ENCODE results near the gene TMIGD1.

The TMIGD1 gene

DNA sequence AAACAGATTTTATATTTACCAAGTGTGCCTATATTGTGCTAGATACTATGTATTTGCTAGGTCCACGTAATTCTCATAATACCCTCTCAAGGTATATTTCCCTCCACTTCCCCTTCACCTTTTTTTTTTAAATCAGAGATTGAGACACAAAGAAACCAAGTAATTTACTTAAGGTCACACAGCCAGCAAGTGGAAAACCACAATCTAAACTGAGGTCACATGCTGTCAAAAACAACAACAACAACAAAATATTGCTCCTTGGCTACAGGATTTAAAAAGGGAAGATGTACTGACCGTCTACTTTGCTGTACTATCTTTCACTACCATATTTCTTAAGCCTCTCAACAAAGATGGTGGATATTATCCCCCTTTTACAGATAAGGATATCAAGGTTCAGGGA is 57.9 kb downstream of the TMIGD1 start:
- no peak overlapping the region for H3K27ac ChIP-seq (ENCODE audit: low read length, poor library complexity, severe bottlenecking)
- no peak overlapping the region for H2AFZ ChIP-seq (ENCODE audit: low read depth, low read length)
- no peak for DNase-seq
- peaks cover 10 to 85% of the 10 kb centered on the region in 2 experiments for H3K36me3 ChIP-seq (ENCODE audit: control insufficient read depth in 1 of 2, insufficient read depth in 2 of 2, low read depth in 1 of 2, low read length in 2 of 2)
- no peak overlapping the region for H3K4me2 ChIP-seq (ENCODE audit: low read length, poor library complexity, severe bottlenecking)
- WGBS, result 88% methylated on average over 1 of the region's 2 CpGs
- H3K9me3 ChIP-seq (ENCODE audit: control insufficient read depth, low read length), result no peaks in the 10 kb centered on the region
- peaks cover 7% of the 10 kb centered on the region for H3K4me1 ChIP-seq (ENCODE audit: control insufficient read depth, insufficient read depth, low read depth, low read length)
- H3K27me3 ChIP-seq (ENCODE audit: control insufficient read depth in 1 of 2, insufficient read depth in 1 of 2, low read length in 2 of 2), result no peaks in the 10 kb centered on the region
- H3K4ac ChIP-seq (ENCODE audit: low read depth in 1 of 2, low read length in 2 of 2), result no peak overlapping the region
- no peak overlapping the region for H2AK5ac ChIP-seq (ENCODE audit: low read length, severe bottlenecking)
- no peak overlapping the region for H2BK120ac ChIP-seq (ENCODE audit: low read depth, low read length)
- H3K14ac ChIP-seq (ENCODE audit: low read length in 2 of 2), result no peak overlapping the region
- no peak overlapping the region for H3K18ac ChIP-seq (ENCODE audit: low read depth in 1 of 2, low read length in 2 of 2)
- H4K8ac ChIP-seq (ENCODE audit: low read length), result no peak overlapping the region
- H3K9ac ChIP-seq (ENCODE audit: low read length), result no peak overlapping the region
- no peak overlapping the region for H4K91ac ChIP-seq (ENCODE audit: low read length)
- no peak overlapping the region for H2BK5ac ChIP-seq (ENCODE audit: low read depth, low read length, poor library complexity, severe bottlenecking)
- H2BK12ac ChIP-seq (ENCODE audit: low read length in 2 of 2), result no peak overlapping the region
- H3K4me3 ChIP-seq (ENCODE audit: insufficient read depth in 1 of 2, low read depth in 1 of 2, low read length in 2 of 2), result no peak overlapping the region
- H3K79me1 ChIP-seq (replicated peaks; ENCODE audit: low read length, poor library complexity, severe bottlenecking), result peaks cover 7% of the 10 kb centered on the region
- H2BK15ac ChIP-seq (ENCODE audit: low read depth, poor library complexity, severe bottlenecking), result no peak overlapping the region
- no peak overlapping the region for H3K23ac ChIP-seq (ENCODE audit: low read length in 2 of 2)

DNA sequence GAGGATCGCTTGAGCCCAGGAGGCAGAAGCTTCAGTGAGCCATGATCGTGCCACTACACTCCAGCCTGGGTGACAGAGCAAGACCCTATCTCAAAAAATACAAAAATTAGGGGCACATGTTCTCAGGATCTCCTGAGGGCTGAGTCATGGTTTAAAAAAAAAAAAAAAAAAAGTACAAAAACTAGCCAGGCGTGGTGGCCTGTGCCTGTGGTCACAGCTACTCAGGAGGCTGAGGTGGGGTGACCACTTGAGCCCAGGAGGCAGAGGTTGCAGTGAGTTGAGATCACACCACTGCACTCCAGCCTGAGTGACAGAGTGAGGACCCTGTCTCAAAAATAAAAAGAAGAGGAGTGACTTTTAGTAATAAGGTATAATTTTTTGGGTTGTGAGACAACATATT is 59.0 kb downstream of the TMIGD1 start:
- Histone ChIP-seq H2BK12ac (ENCODE audit: low read length in 2 of 2) (no peak overlapping the region), H2AFZ (ENCODE audit: low read depth, low read length) (no peak overlapping the region), H3K4me2 (ENCODE audit: low read length, poor library complexity, severe bottlenecking) (no peak overlapping the region), H2BK15ac (ENCODE audit: low read depth, poor library complexity, severe bottlenecking) (no peak overlapping the region), H3K23ac (ENCODE audit: low read length in 2 of 2) (no peak overlapping the region), H3K27me3 (ENCODE audit: control insufficient read depth in 1 of 2, insufficient read depth in 1 of 2, low read length in 2 of 2) (no peaks in the 10 kb centered on the region), H3K4ac (ENCODE audit: low read depth in 1 of 2, low read length in 2 of 2) (no peak overlapping the region), H4K91ac (ENCODE audit: low read length) (no peak overlapping the region), H4K8ac (ENCODE audit: low read length) (no peak overlapping the region), H3K79me1 (replicated peaks; ENCODE audit: low read length, poor library complexity, severe bottlenecking) (peaks cover 5% of the 10 kb centered on the region), H3K14ac (ENCODE audit: low read length in 2 of 2) (no peak overlapping the region), H3K4me1 (ENCODE audit: control insufficient read depth, insufficient read depth, low read depth, low read length) (peaks cover 7% of the 10 kb centered on the region), H3K9ac (ENCODE audit: low read length) (no peak overlapping the region), H3K9me3 (ENCODE audit: control insufficient read depth, low read length) (no peaks in the 10 kb centered on the region), H2BK5ac (ENCODE audit: low read depth, low read length, poor library complexity, severe bottlenecking) (no peak overlapping the region), H3K36me3 (ENCODE audit: control insufficient read depth in 1 of 2, insufficient read depth in 2 of 2, low read depth in 1 of 2, low read length in 2 of 2) (peaks cover 6 to 84% of the 10 kb centered on the region in 2 experiments), H3K18ac (ENCODE audit: low read depth in 1 of 2, low read length in 2 of 2) (no peak overlapping the region), H3K27ac (ENCODE audit: low read length, poor library complexity, severe bottlenecking) (no peak overlapping the region), H2AK5ac (ENCODE audit: low read length, severe bottlenecking) (no peak overlapping the region), H2BK120ac (ENCODE audit: low read depth, low read length) (no peak overlapping the region), H3K4me3 (ENCODE audit: insufficient read depth in 1 of 2, low read depth in 1 of 2, low read length in 2 of 2) (no peak overlapping the region)
- WGBS, result 90% methylated on average over 3 of the region's 3 CpGs
- no peak for DNase-seq

DNA sequence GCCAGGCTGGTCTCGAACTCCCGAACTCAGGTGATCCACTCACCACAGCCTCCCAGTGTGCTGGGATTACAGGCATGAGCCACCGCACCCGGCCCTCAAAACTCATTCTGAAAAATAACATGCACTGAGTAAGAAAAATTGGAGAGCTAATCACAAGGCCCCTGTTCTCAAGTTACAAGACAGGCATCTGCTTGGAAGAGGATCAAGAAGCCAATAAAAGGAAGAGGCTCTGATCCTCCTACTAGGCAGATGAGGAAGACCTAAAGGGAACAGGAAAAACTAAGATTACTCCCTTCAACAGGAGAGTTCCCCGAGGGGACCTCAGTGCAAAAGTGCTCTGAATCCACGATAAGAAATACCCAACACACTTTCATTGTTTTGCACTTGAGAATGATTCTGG is 60.5 kb downstream of the TMIGD1 start:
- no peak overlapping the region for H2BK5ac ChIP-seq (ENCODE audit: low read depth, low read length, poor library complexity, severe bottlenecking)
- no peak overlapping the region for H2AFZ ChIP-seq (ENCODE audit: low read depth, low read length)
- WGBS, result 100% methylated on average over 3 of the region's 6 CpGs
- no peak overlapping the region for H4K8ac ChIP-seq (ENCODE audit: low read length)
- H4K91ac ChIP-seq (ENCODE audit: low read length), result no peak overlapping the region
- no peak overlapping the region for H3K23ac ChIP-seq (ENCODE audit: low read length in 2 of 2)
- H3K27me3 ChIP-seq (ENCODE audit: control insufficient read depth in 1 of 2, insufficient read depth in 1 of 2, low read length in 2 of 2), result no peaks in the 10 kb centered on the region
- H2BK120ac ChIP-seq (ENCODE audit: low read depth, low read length), result no peak overlapping the region
- no peak overlapping the region for H3K4ac ChIP-seq (ENCODE audit: low read depth in 1 of 2, low read length in 2 of 2)
- H3K4me1 ChIP-seq (ENCODE audit: control insufficient read depth, insufficient read depth, low read depth, low read length), result peaks cover 7% of the 10 kb centered on the region
- no peak for DNase-seq
- peak overlapping the region; percentile 18 for H3K27ac ChIP-seq (ENCODE audit: low read length, poor library complexity, severe bottlenecking)
- H3K36me3 ChIP-seq (ENCODE audit: control insufficient read depth in 1 of 2, insufficient read depth in 2 of 2, low read depth in 1 of 2, low read length in 2 of 2), result peaks cover 5 to 78% of the 10 kb centered on the region in 2 experiments
- peaks cover 5% of the 10 kb centered on the region for H3K79me1 ChIP-seq (replicated peaks; ENCODE audit: low read length, poor library complexity, severe bottlenecking)
- H2BK15ac ChIP-seq (ENCODE audit: low read depth, poor library complexity, severe bottlenecking), result no peak overlapping the region
- H3K9me3 ChIP-seq (ENCODE audit: control insufficient read depth, low read length), result no peaks in the 10 kb centered on the region
- no peak overlapping the region for H2BK12ac ChIP-seq (ENCODE audit: low read length in 2 of 2)
- no peak overlapping the region for H3K9ac ChIP-seq (ENCODE audit: low read length)
- no peak overlapping the region for H3K4me2 ChIP-seq (ENCODE audit: low read length, poor library complexity, severe bottlenecking)
- H3K14ac ChIP-seq (ENCODE audit: low read length in 2 of 2), result no peak overlapping the region
- H2AK5ac ChIP-seq (ENCODE audit: low read length, severe bottlenecking), result no peak overlapping the region
- H3K4me3 ChIP-seq (ENCODE audit: insufficient read depth in 1 of 2, low read depth in 1 of 2, low read length in 2 of 2), result no peak overlapping the region
- H3K18ac ChIP-seq (ENCODE audit: low read depth in 1 of 2, low read length in 2 of 2), result no peak overlapping the region

DNA sequence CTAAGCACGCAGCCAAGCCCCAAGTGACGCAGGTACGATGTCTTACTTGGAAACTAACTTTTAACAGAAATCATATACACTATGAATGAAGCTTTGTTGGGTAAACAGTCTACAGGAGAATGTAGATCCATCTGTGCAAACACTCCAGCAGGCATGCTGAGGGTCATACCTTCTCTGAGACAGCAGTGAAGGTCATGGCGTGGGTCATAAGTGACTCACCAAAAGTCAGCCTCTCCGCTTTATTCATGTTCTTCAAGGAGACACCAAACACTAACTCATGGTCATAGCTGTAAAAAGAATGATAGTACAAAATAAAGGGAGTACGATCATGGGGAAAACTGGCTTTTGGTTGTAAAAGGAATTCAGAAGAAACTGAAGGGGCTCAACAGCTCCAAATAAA is 62.8 kb downstream of the TMIGD1 start:
- Histone ChIP-seq H3K4ac (ENCODE audit: low read depth in 1 of 2, low read length in 2 of 2) (no peak overlapping the region), H3K27me3 (ENCODE audit: control insufficient read depth in 1 of 2, insufficient read depth in 1 of 2, low read length in 2 of 2) (no peaks in the 10 kb centered on the region), H2AFZ (ENCODE audit: low read depth, low read length) (no peak overlapping the region), H2BK120ac (ENCODE audit: low read depth, low read length) (no peak overlapping the region), H3K4me3 (ENCODE audit: insufficient read depth in 1 of 2, low read depth in 1 of 2, low read length in 2 of 2) (no peak overlapping the region), H3K27ac (ENCODE audit: low read length, poor library complexity, severe bottlenecking) (peak overlapping the region; percentile 81), H3K4me1 (ENCODE audit: control insufficient read depth, insufficient read depth, low read depth, low read length) (peaks cover 10% of the 10 kb centered on the region), H4K91ac (ENCODE audit: low read length) (no peak overlapping the region), H3K79me1 (replicated peaks; ENCODE audit: low read length, poor library complexity, severe bottlenecking) (peaks cover 10% of the 10 kb centered on the region), H3K18ac (ENCODE audit: low read depth in 1 of 2, low read length in 2 of 2) (no peak overlapping the region), H3K36me3 (ENCODE audit: control insufficient read depth in 1 of 2, insufficient read depth in 2 of 2, low read depth in 1 of 2, low read length in 2 of 2) (peaks cover 10 to 77% of the 10 kb centered on the region in 2 experiments), H3K23ac (ENCODE audit: low read length in 2 of 2) (no peak overlapping the region), H2BK5ac (ENCODE audit: low read depth, low read length, poor library complexity, severe bottlenecking) (no peak overlapping the region), H3K14ac (ENCODE audit: low read length in 2 of 2) (no peak overlapping the region), H2AK5ac (ENCODE audit: low read length, severe bottlenecking) (no peak overlapping the region), H3K9ac (ENCODE audit: low read length) (no peak overlapping the region), H3K9me3 (ENCODE audit: control insufficient read depth, low read length) (no peaks in the 10 kb centered on the region), H4K8ac (ENCODE audit: low read length) (no peak overlapping the region), H2BK12ac (ENCODE audit: low read length in 2 of 2) (no peak overlapping the region), H2BK15ac (ENCODE audit: low read depth, poor library complexity, severe bottlenecking) (no peak overlapping the region), H3K4me2 (ENCODE audit: low read length, poor library complexity, severe bottlenecking) (peak overlapping the region; percentile 10)
- 47% methylated on average over 2 of the region's 6 CpGs for WGBS
- DNase-seq, result peak; percentile 71

Measured in mesenchymal stem cell (in vitro differentiated cells and primary cell).